B cell (primary cell): Measurements from ENCODE around the gene PLPP4. TPM values are rescaled to one million over a fixed set of nuclear protein-coding genes. Genes with fewer than 3 reads are reported as not detected.

Experiments used
- ATAC-seq: fragments of 200-7000 bp; cut with Tn5 transposase; one replicate; pipeline ENCODE4 v1.10.0; 2021; ENCODE audit warnings: low read depth, mild to moderate bottlenecking, moderate number of reproducible peaks, moderate library complexity
- CTCF ChIA-PET: fragments of 350-600 bp; sonication (Branson Sonifier 250); formaldehyde crosslinking; loops from one replicate; lab custom pipeline; 2021; ENCODE audit warnings: antibody characterized with exemption, inconsistent platforms; lab: Charles Lee
- POLR2A ChIA-PET: fragments of 350-600 bp; sonication (Branson Sonifier 250); formaldehyde crosslinking; loops from one replicate; lab custom pipeline; 2021; ENCODE audit warnings: antibody characterized with exemption; lab: Charles Lee
- DNase-seq: peaks from one replicate; pipeline ENCODE4 v3.0.0; 2013
- H2AFZ ChIP-seq: 2 replicates; pipeline ENCODE4 v1.6.1; 2012; ENCODE audit warnings: mild to moderate bottlenecking, low read depth, low read length; ENCODE audit not compliant: insufficient read depth, poor library complexity, severe bottlenecking
- H3K27ac ChIP-seq, 2 donors: 1 replicate in 1 of 2; 2 replicates in 1 of 2; pipeline ENCODE4 v1.5.1; 2012 to 2013; ENCODE audit warnings: low read length in 2 of 2, mild to moderate bottlenecking in 2 of 2, moderate library complexity in 1 of 2
- H3K27me3 ChIP-seq, 4 experiments: fragments of 200-600 bp in 1 of 4; sonication (generic) in 1 of 4; replicated peaks in 1 of 4; 1 replicate in 2 of 4; 2 replicates in 2 of 4; pipeline versions ENCODE4 v1.6.1 to v1.7.0; 2013 to 2016; ENCODE audit warnings: low read length in 3 of 4, mild to moderate bottlenecking in 2 of 4, mixed read lengths in 1 of 4, moderate library complexity in 1 of 4; ENCODE audit not compliant: insufficient read depth in 4 of 4, control insufficient read depth in 3 of 4; ENCODE audit errors: control extremely low read depth in 1 of 4
- H3K36me3 ChIP-seq, 2 experiments: replicated peaks in 1 of 2; 1 replicate in 1 of 2; 2 replicates in 1 of 2; pipeline versions ENCODE4 v1.6.1 to v1.7.1; 2013; ENCODE audit warnings: low read length in 1 of 2; ENCODE audit not compliant: insufficient read depth in 2 of 2, control insufficient read depth in 1 of 2; ENCODE audit errors: control extremely low read depth in 1 of 2, extremely low read depth in 1 of 2
- H3K4me1 ChIP-seq, 2 donors: fragments of 200-600 bp in 1 of 2; sonication (generic) in 1 of 2; 1 replicate in 1 of 2; 2 replicates in 1 of 2; pipeline versions ENCODE4 v1.5.1 to v1.6.1; 2013 to 2017; ENCODE audit warnings: low read length in 2 of 2; ENCODE audit not compliant: control insufficient read depth in 2 of 2, insufficient read depth in 2 of 2
- H3K4me2 ChIP-seq: replicated peaks from 2 replicates; pipeline ENCODE3; 2012; ENCODE audit warnings: mild to moderate bottlenecking, low read depth, low read length; ENCODE audit not compliant: poor library complexity, severe bottlenecking
- H3K4me3 ChIP-seq, 5 experiments: fragments of 200-600 bp in 1 of 5; sonication (generic) in 1 of 5; 1 replicate in 3 of 5; 2 replicates in 2 of 5; pipeline versions ENCODE4 v1.5.1 to v1.7.0; 2011 to 2016; ENCODE audit warnings: low read length in 4 of 5, mild to moderate bottlenecking in 4 of 5, low read depth in 2 of 5, control low read depth in 1 of 5, moderate library complexity in 1 of 5; ENCODE audit not compliant: insufficient read depth in 1 of 5; ENCODE audit errors: control extremely low read depth in 1 of 5, extremely low read depth in 1 of 5
- H3K79me2 ChIP-seq: fragments of 200-600 bp; sonication (generic); one replicate; pipeline ENCODE4 v1.6.0; 2016; ENCODE audit warnings: low read length; ENCODE audit not compliant: control insufficient read depth, insufficient read depth
- H3K9ac ChIP-seq: fragments of 200-600 bp; sonication (generic); 2 replicates; pipeline ENCODE4 v1.6.1; 2017; ENCODE audit warnings: mild to moderate bottlenecking, low read length, moderate library complexity
- H3K9me3 ChIP-seq, 3 donors: one replicate each; pipeline versions ENCODE4 v1.6.1 to v1.7.1; 2013; ENCODE audit warnings: low read length in 2 of 3; ENCODE audit not compliant: control insufficient read depth in 2 of 3, insufficient read depth in 1 of 3; ENCODE audit errors: control extremely low read depth in 1 of 3
- H4K20me1 ChIP-seq: 2 replicates; pipeline ENCODE4 v1.6.0; 2012; ENCODE audit warnings: mild to moderate bottlenecking, low read length; ENCODE audit not compliant: insufficient read depth, control insufficient read depth, poor library complexity, severe bottlenecking
- H3K27ac Mint-ChIP-seq: one replicate; pipeline ENCODE4 v1.8.0; 2021; ENCODE audit warnings: mixed read lengths
- H3K27me3 Mint-ChIP-seq: one replicate; pipeline ENCODE4 v1.8.0; 2021; ENCODE audit warnings: mixed read lengths
- H3K4me1 Mint-ChIP-seq: one replicate; pipeline ENCODE4 v1.8.0; 2021; ENCODE audit warnings: mixed read lengths
- H3K4me3 Mint-ChIP-seq: one replicate; pipeline ENCODE4 v1.8.0; 2021; ENCODE audit warnings: mixed read lengths
- H3K9me3 Mint-ChIP-seq: one replicate; pipeline ENCODE4 v1.8.0; 2022; ENCODE audit warnings: mixed read lengths; ENCODE audit not compliant: insufficient read depth
- EZH2 ChIP-seq: IDR thresholded peaks from 2 replicates; pipeline ENCODE4 v1.6.1; 2012; ENCODE audit warnings: borderline replicate concordance, low read depth, mild to moderate bottlenecking, moderate library complexity, low read length; ENCODE audit not compliant: insufficient read depth, poor library complexity, severe bottlenecking
- WGBS: methylation state at CpG from one replicate; pipeline ENCODE4 v1.1.5; 2013; ENCODE audit warnings: missing lambda C conversion rate; ENCODE audit not compliant: insufficient coverage; 5-methylcytosine and 5-hydroxymethylcytosine counted together
- intact Hi-C: fragments of 100-400 bp; cut with micrococcal nuclease; formaldehyde crosslinking; loops from one replicate; pipeline ENCODE4 v1.10.0; 2022
- polyA plus RNA-seq: library from polyadenylated mRNA; depleted of rRNA; stranded (reverse); fragments of >200 nt; gene quantifications from 2 replicates; pipeline ENCODE4 v1.2.3, GENCODE V29; 2012
- total RNA-seq, 2 donors: library from RNA; stranded (reverse); fragments of 120-200 nt in 1 of 2; gene quantifications; 1 replicate in 1 of 2; 2 replicates in 1 of 2; pipeline versions ENCODE4 v1.2.3 to v1.2.4, GENCODE V29; 2013 to 2022
- TF ChIP-seq, protein P1 (sequence below): fragments of 200-600 bp; IDR thresholded peaks from one replicate; pipeline ENCODE4 v1.8.0; 2022; ENCODE audit warnings: antibody characterized with exemption, mild to moderate bottlenecking

The PLPP4 gene
- total and polyA plus RNA-seq, 2 donors (not counting 1 experiment from before 2014, with no cell fraction given), result not detected

DNA sequence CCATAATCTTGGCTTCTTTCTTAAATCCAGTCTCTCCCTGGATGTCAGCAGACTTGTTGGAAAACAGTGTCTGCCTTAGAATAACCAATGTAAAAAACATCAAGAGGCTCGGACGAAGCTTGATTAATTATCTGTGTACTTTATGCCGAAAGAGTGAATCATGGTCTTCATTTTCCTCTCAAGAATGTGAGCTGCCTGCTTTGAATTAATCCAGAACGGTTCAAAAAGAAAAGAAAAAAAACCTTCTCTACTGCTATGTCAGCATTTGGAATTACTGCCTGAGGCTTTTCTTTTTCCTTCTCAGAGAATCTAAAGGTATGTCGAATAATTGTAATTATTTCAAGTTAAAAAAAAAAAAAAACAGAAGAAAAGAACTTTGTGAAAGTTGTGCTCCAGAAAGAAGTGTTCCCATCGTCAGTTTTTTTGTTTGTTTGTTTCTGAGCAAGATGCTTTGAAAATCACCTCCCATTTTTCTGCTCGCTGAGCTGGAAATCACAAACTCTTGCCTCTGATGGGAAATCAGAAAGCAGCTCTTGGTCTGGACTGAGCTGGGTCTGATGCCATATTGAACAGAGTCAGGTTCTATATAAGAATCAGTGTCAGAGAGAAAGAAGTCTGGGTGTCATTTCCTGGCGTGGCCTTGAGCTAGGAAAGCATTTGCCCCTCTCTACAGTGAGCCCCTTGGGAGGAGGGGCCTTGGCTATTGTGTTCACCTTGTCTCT lies 20.2 kb downstream of the PLPP4 start:
- Histone ChIP-seq H3K27ac (no peak overlapping the region), H4K20me1 (no peaks in the 10 kb centered on the region), H3K27me3 (peaks cover 0 to 5% (median 0%) of the 10 kb centered on the region in 4 experiments), H3K4me2 (no peak overlapping the region), H3K79me2 (no peaks in the 10 kb centered on the region), H3K4me1 (no peaks in the 10 kb centered on the region), H3K4me3 (no peak overlapping the region), H3K9me3 (peaks cover 0 to 4% (median 0%) of the 10 kb centered on the region in 3 donors), H2AFZ (no peak overlapping the region), H3K36me3 (no peaks in the 10 kb centered on the region), H3K9ac (no peak overlapping the region)
- H3K4me3 Mint-ChIP-seq, result no peak overlapping the region
- no peak overlapping the region for H3K27ac Mint-ChIP-seq
- ATAC-seq (no peak), DNase-seq (no peak)
- TF ChIP-seq EZH2, result no peak
- TF ChIP-seq, protein P1, sequence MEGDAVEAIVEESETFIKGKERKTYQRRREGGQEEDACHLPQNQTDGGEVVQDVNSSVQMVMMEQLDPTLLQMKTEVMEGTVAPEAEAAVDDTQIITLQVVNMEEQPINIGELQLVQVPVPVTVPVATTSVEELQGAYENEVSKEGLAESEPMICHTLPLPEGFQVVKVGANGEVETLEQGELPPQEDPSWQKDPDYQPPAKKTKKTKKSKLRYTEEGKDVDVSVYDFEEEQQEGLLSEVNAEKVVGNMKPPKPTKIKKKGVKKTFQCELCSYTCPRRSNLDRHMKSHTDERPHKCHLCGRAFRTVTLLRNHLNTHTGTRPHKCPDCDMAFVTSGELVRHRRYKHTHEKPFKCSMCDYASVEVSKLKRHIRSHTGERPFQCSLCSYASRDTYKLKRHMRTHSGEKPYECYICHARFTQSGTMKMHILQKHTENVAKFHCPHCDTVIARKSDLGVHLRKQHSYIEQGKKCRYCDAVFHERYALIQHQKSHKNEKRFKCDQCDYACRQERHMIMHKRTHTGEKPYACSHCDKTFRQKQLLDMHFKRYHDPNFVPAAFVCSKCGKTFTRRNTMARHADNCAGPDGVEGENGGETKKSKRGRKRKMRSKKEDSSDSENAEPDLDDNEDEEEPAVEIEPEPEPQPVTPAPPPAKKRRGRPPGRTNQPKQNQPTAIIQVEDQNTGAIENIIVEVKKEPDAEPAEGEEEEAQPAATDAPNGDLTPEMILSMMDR, result no peak
- ChIA-PET CTCF (no interaction called here), POLR2A (no interaction called here)
- 70% methylated on average over 2 of the region's 8 CpGs for WGBS
- no peaks in the 10 kb centered on the region for H3K4me1 Mint-ChIP-seq
- peaks cover 23% of the 10 kb centered on the region for H3K27me3 Mint-ChIP-seq
- intact Hi-C loops, result no loop called here
- H3K9me3 Mint-ChIP-seq, result peaks cover 9% of the 10 kb centered on the region

DNA sequence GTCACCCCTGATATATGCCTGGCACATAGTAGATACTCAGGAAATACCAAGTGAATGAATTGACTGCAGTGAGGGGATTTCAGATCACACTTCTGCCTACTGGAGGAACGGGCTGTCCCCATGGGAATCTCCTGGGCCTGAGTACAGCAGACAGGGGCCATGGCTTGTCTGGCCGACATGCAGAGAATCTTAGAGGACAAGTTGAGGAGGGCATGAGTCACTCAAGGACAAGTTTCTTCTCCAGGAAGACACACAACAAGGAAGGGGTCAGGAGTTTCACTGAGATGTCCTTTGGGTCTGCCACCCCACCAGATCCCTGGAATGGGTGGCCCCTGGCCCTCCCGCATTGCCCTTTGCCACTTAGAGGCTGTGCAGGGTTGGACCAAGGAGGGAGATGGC lies 20.7 kb downstream of the PLPP4 start:
- no peak overlapping the region for H2AFZ ChIP-seq
- no peak overlapping the region for H3K27ac ChIP-seq
- Mint-ChIP-seq H3K27me3 (peaks cover 24% of the 10 kb centered on the region), H3K4me3 (no peak overlapping the region), H3K27ac (no peak overlapping the region), H3K9me3 (peaks cover 10% of the 10 kb centered on the region), H3K4me1 (no peaks in the 10 kb centered on the region)
- CTCF ChIA-PET, result no interaction called here
- 93% methylated on average over 3 of the region's 3 CpGs for WGBS
- POLR2A ChIA-PET, result no interaction called here
- no peaks in the 10 kb centered on the region for H3K4me1 ChIP-seq
- DNase-seq (no peak), ATAC-seq (no peak)
- TF ChIP-seq EZH2, result no peak
- TF ChIP-seq, protein P1, result no peak
- H3K27me3 ChIP-seq, result peaks cover 0 to 5% (median 0%) of the 10 kb centered on the region in 4 experiments
- H3K9ac ChIP-seq, result no peak overlapping the region
- no peak overlapping the region for H3K4me2 ChIP-seq
- intact Hi-C loops, result no loop called here
- no peak overlapping the region for H3K4me3 ChIP-seq
- peaks cover 0 to 4% (median 0%) of the 10 kb centered on the region in 3 donors for H3K9me3 ChIP-seq
- H3K36me3 ChIP-seq, result no peaks in the 10 kb centered on the region
- no peaks in the 10 kb centered on the region for H3K79me2 ChIP-seq
- no peaks in the 10 kb centered on the region for H4K20me1 ChIP-seq
